ENCODE results near the gene SELENBP1.

The SELENBP1 gene

DNA sequence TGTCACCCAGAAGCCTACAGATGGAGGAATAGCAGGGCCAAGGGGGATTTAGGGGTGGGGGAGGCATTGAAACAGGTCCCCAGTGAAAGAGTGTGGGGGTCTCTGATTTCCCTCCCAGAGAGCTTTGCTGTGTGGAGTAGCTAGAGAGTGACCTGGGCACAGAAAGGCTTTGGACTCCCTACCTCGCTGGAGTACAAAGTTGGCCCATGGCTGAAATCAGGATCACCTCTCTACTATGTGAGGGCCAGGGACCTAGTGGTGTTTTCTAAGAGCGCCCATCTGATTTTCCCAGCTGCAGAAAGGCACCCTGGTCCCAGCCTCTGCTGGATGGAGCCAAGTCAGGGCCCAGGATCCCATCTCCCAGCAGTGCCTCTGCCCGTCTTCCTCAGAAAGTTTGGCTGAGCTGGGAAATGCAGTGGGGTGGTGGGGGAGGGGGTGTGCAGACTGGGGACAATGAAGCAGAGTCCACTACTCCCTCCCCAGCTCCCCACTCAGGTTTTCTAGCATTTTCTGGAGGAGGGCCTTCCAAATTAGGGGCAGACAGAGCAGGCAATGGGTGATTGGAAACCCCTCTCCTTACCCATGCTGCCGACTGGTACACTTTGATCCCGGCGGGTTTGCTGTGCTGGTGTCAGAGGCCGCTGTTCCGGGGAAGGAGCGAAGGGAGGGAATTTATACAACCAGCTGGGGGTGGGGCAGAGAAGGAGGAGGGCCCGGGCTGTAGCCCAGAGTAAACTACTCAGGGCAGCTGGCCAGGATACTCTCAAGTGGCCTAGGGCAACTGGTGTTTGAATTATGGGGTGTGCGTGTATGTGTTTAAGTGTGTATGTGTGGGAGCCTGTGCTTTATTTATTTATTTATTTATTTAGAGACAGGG is at the start of gene SELENBP1:
Gene SELENBP1, minus strand, starts transcription at position 648 of the 877 bp plus-strand sequence. Its CDS starts 64 bp downstream, at position 584.
- H3K4me3 ChIP-seq, result peak within 1 kb of the TSS; percentile 72
- peak within 1 kb of the TSS; percentile 68 to 90 for H3K27ac ChIP-seq
- TF ChIP-seq, protein P1, sequence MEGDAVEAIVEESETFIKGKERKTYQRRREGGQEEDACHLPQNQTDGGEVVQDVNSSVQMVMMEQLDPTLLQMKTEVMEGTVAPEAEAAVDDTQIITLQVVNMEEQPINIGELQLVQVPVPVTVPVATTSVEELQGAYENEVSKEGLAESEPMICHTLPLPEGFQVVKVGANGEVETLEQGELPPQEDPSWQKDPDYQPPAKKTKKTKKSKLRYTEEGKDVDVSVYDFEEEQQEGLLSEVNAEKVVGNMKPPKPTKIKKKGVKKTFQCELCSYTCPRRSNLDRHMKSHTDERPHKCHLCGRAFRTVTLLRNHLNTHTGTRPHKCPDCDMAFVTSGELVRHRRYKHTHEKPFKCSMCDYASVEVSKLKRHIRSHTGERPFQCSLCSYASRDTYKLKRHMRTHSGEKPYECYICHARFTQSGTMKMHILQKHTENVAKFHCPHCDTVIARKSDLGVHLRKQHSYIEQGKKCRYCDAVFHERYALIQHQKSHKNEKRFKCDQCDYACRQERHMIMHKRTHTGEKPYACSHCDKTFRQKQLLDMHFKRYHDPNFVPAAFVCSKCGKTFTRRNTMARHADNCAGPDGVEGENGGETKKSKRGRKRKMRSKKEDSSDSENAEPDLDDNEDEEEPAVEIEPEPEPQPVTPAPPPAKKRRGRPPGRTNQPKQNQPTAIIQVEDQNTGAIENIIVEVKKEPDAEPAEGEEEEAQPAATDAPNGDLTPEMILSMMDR (IDR thresholded peaks at IDR 0.05), result no peak
- DNase-seq (ENCODE audit: low spot score), result peak; percentile 87

DNA sequence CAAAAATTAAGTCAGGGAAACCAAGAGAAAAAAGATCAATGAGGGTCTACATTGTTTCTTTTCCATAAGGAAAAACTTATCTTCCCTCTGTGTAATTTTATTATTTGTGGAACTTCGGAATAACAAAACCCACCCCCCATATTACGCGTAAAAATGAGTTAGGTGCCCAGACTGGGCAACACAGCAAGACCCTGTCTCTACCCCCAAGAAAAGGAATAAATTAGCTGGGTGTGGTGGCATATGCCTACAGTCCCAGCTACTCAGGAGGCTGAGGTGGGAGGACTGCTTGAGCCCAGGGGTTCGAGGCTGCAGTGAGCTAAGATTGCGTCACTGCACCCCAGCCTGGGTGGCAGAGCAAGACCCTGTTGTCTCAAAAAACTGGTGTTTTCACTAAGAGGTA is 47.3 kb upstream of the SELENBP1 start:
- DNase-seq (ENCODE audit: low spot score), result no peak
- H3K4me3 ChIP-seq, result no peak overlapping the region
- TF ChIP-seq, protein P1 (IDR thresholded peaks at IDR 0.05), result no peak
- H3K27ac ChIP-seq, result no peak overlapping the region

DNA sequence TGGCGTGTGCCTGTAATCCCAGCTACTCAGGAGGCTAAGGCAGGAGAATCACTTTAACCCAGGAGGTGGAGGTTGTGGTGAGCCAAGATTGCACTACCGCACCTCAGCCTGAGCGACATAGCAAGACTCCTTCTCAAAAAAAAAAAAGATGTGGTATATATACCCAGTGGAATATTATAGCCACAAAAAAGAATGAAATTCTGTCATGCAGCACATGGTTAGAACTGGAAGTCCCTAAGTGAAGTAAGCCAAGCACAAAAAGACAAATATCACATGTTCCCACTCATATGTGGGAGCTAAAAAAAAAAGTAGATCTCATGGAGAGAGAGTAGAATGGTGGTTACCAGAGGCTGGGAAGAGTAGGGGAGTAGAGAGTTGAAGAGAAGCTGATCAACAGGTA is 45.6 kb upstream of the SELENBP1 start:
- Histone ChIP-seq H3K4me3 (no peak overlapping the region), H3K27ac (no peak overlapping the region)
- TF ChIP-seq, protein P1 (IDR thresholded peaks at IDR 0.05), result no peak
- no peak for DNase-seq (ENCODE audit: low spot score)

DNA sequence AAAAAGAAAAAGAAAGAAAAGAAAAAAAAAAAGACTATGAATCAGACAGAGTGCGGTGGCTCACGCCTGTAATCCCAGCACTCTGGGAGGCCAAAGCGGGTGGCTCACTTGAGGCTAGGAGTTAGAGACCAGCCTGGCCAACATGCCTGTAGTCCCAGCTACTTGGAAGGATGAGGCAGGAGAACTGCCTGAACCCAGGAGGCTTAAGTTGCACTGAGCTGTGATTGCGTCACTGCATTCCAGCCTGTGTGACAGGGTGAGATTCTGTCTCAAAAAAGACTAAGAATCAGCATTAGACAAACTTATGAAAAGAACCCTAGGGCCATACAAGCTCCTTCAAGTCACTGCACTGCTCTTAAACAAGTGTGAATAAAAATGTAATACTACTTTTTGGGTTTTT is 43.7 kb upstream of the SELENBP1 start:
- no peak for DNase-seq (ENCODE audit: low spot score)
- Histone ChIP-seq H3K4me3 (no peak overlapping the region), H3K27ac (no peak overlapping the region)
- TF ChIP-seq, protein P1 (IDR thresholded peaks at IDR 0.05), result no peak

DNA sequence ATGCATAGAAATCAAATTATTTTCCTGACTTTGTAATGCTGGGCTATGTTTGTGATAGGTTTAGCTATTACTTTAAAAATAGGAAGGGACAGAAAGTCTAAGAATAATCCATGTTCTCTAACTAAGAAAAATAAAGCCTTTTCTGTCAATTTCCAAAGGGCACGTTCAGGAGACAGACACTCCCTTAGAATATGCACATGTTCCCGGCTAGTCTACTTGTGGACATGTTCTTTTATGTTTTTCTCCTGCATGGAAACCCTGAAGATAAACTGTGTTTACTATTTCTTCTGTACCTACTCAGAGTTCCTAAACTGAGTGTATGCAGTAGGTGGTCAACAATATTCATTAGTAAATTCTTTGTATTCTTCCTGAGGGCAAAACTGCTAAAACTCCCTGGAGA is 39.4 kb upstream of the SELENBP1 start:
- TF ChIP-seq, protein P1 (IDR thresholded peaks at IDR 0.05), result no peak
- DNase-seq (ENCODE audit: low spot score), result no peak

DNA sequence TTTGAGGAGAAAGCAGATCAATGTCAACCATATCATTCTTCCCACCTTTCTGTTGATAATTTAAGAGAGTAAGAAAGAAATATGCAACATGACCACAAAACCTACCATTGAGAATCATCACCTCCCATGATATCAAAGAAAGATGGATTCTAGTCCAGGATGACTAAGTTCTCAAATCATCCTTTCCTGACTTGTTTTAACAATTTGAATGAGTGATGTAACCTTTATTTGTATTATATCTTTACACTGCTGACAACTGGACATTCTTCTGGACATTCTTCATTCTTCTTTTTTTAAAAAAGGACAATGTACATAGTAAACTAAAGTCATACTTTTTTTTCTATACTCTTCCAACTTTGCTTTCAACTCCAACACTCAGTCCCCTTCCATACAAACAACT is 36.4 kb upstream of the SELENBP1 start:
- Histone ChIP-seq H3K4me3 (no peak overlapping the region), H3K27ac (no peak overlapping the region)
- DNase-seq (ENCODE audit: low spot score), result no peak
- TF ChIP-seq, protein P1 (IDR thresholded peaks at IDR 0.05), result no peak

More for the DNA sequence above, 39.4 kb upstream of the SELENBP1 start:
- H3K27ac ChIP-seq, result no peak overlapping the region
- H3K4me3 ChIP-seq, result no peak overlapping the region

DNA sequence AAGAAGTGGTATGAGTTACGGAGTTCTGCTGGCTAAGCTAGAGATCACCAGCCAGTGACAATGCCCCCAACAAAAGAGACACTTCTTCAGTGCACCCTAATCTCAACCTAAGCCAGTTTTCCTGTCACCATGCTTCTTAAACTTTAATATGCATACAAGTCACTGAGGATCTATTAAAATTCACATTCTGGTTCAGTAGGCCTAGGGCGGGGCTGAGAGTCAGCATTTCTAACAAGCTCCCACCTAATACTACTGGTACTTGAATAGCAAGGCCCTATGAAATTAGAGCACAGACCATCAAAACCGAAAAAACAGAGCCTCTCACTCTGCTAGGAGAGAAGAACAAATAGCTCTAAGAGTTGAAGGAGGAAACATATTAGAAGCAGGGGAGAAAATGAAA is 34.8 kb upstream of the SELENBP1 start:
- Histone ChIP-seq H3K4me3 (no peak overlapping the region), H3K27ac (no peak overlapping the region)
- DNase-seq (ENCODE audit: low spot score), result no peak
- TF ChIP-seq, protein P1 (IDR thresholded peaks at IDR 0.05), result no peak

Data from coronary artery (tissue), 2 donors.